Ectodermal cell (in vitro differentiated cells): Measurements from ENCODE around the gene SH3PXD2B.
A peak's percentile ranks its signal among the peaks of the same experiment; 100 is the strongest.

Experiments
- H3K27ac ChIP-seq: 2 replicates; pipeline ENCODE4 v1.7.0; 2013; ENCODE audit warnings: mild to moderate bottlenecking, low read depth, low read length; ENCODE audit not compliant: insufficient read depth, poor library complexity, severe bottlenecking
- H3K27me3 ChIP-seq: 2 replicates; pipeline ENCODE4 v1.7.0; 2013; ENCODE audit warnings: mild to moderate bottlenecking, low read length; ENCODE audit not compliant: insufficient read depth, control insufficient read depth, poor library complexity, severe bottlenecking
- H3K36me3 ChIP-seq: one replicate; pipeline ENCODE4 v1.7.0; 2013; ENCODE audit warnings: low read length; ENCODE audit not compliant: control insufficient read depth, insufficient read depth
- H3K4me1 ChIP-seq: one replicate; pipeline ENCODE4 v1.7.0; 2013; ENCODE audit warnings: low read length; ENCODE audit not compliant: control insufficient read depth, insufficient read depth
- H3K4me3 ChIP-seq: 2 replicates; pipeline ENCODE4 v1.7.0; 2013; ENCODE audit warnings: low read depth, low read length, control low read depth; ENCODE audit not compliant: insufficient read depth
- H3K9me3 ChIP-seq: 2 replicates; pipeline ENCODE4 v1.7.0; 2013; ENCODE audit warnings: mild to moderate bottlenecking, low read length, moderate library complexity; ENCODE audit not compliant: control insufficient read depth
- WGBS, 2 experiments: methylation state at CpG; one replicate each; pipeline ENCODE4 v1.1.7; 2013; ENCODE audit warnings: missing lambda C conversion rate in 2 of 2; 5-methylcytosine and 5-hydroxymethylcytosine counted together

The SH3PXD2B gene

DNA sequence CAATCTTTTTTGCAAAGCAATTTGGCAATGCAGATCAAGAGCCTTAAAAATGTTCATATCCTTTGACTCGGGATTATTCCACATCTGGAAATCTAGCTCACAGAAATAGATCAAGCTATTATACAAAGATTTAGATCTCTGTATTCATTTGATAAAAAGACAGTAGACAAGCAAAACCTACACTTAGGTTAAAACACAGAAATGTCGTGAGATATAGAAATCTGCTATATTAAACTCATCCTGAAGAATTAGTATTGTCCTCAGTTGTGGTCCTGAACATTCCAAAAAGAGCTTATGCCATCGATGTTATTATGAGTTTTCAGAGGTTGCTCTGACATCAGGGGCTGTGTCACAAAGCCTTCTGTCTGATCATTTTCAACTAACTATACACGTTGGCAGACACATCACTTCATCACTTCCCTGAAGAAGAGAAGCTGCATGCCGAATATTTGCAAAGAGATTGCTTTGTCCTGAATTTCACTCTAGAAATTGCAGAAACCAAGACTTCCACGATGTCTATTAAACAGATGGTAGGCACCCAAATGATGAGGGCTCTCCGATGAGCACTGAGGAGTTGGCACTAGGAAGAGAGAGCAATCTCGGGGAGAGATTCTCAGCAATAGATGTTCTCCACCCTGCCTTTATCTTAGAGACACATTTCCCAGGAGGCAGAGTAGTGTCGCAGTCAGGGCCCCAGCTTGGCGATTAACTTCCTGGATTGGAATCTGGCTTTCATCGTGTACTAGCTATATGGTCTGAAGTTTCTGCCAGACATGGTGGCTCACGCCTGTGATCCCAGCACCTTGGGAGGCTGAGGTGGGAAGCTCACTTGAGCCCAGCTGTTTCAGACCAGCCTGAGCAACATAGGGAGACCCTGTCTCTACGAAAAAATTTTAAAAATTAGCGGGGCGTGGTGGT, 168.8 kb downstream of the SH3PXD2B start:
- H3K27me3 ChIP-seq, result peaks cover 5% of the 10 kb centered on the region
- H3K27ac ChIP-seq, result no peak overlapping the region
- H3K36me3 ChIP-seq, result no peaks in the 10 kb centered on the region
- H3K9me3 ChIP-seq, result no peaks in the 10 kb centered on the region
- H3K4me3 ChIP-seq, result no peak overlapping the region
- no peaks in the 10 kb centered on the region for H3K4me1 ChIP-seq
- 83 to 86% methylated on average over 14 to 15 of the region's 15 CpGs for WGBS, 2 experiments

GRCh38 chr5:172284611-172284980, 169.7 kb downstream of the SH3PXD2B start:
- H3K27ac ChIP-seq, result peak overlapping the region; percentile 71
- WGBS, 2 experiments, result 12 to 14% methylated on average over 11 of the region's 11 CpGs
- H3K4me3 ChIP-seq, result peak overlapping the region; percentile 76
- H3K9me3 ChIP-seq, result no peaks in the 10 kb centered on the region
- H3K36me3 ChIP-seq, result no peaks in the 10 kb centered on the region
- peaks cover 5% of the 10 kb centered on the region for H3K27me3 ChIP-seq
- no peaks in the 10 kb centered on the region for H3K4me1 ChIP-seq

GRCh38 chr5:172283862-172284610, 170.3 kb downstream of the SH3PXD2B start:
- Histone ChIP-seq H3K27ac (peak overlapping the region; percentile 96), H3K9me3 (no peaks in the 10 kb centered on the region), H3K4me3 (peak overlapping the region; percentile 76), H3K4me1 (no peaks in the 10 kb centered on the region), H3K36me3 (no peaks in the 10 kb centered on the region), H3K27me3 (peaks cover 5% of the 10 kb centered on the region)
- WGBS, 2 experiments, result 0 to 1% methylated on average over 79 of the region's 79 CpGs

DNA sequence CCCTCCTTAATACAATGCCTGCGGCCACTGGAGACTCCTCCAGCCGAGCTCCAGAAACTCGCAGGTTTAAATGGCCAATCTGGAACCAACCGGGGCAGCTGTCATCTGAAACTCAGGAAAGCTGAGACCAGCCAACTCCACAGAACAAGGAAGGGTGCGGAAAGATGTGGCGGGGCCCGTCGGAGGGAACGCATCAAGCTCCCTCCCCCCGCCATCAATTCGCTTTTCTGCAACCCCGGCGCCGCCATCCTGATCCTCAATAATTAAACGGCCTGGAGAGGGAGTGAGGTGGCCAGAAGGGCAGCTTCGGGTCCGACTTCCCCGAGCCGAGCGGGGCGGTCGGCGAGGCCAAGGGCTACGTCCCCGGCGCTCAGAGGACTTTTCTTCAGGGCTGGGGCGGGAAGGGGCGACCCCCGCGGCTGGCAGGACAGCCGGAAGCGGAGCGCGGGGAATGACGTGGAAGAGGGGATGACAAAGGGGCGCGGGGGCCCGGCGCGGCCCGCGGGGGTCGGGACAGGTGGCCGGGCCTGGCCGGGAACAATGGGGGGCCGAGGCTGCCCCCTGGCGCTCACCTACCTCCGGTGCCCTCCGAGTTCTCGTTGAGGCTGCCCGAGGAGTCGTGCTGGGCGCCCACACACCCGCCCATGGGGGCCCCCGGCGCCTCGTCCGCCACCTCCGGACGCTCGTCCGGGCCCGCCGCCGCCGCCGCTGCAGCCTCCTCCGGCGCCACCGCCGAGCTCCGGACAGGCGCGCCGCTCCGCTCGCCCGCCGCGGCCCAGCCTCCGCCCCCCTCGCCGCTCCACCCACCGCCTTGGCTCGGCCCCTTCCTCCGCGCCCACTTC, 171.1 kb downstream of the SH3PXD2B start, which contains the start of gene UBTD2:
Gene UBTD2, minus strand, starts transcription at position 745 of the 842 bp plus-strand sequence. Its CDS starts 99 bp downstream, at position 646.
- Histone ChIP-seq H3K27me3 (peaks cover 5% of the 10 kb centered on the region), H3K4me1 (no peaks in the 10 kb centered on the region), H3K27ac (peak within 1 kb of the TSS; percentile 96), H3K36me3 (no peaks in the 10 kb centered on the region), H3K4me3 (peak within 1 kb of the TSS; percentile 76), H3K9me3 (no peaks in the 10 kb centered on the region)
- 0 to 1% methylated on average over 87 of the region's 87 CpGs for WGBS, 2 experiments

GRCh38 chr5:172282272-172283019, 171.9 kb downstream of the SH3PXD2B start:
- Histone ChIP-seq H3K4me1 (no peaks in the 10 kb centered on the region), H3K9me3 (no peaks in the 10 kb centered on the region), H3K4me3 (peak overlapping the region; percentile 76), H3K27me3 (peaks cover 5% of the 10 kb centered on the region), H3K27ac (peak overlapping the region; percentile 96), H3K36me3 (no peaks in the 10 kb centered on the region)
- 10% methylated on average over 9 to 13 of the region's 13 CpGs for WGBS, 2 experiments

GRCh38 chr5:172281346-172281745, 173.0 kb downstream of the SH3PXD2B start:
- Histone ChIP-seq H3K27ac (no peak overlapping the region), H3K36me3 (no peaks in the 10 kb centered on the region), H3K4me1 (no peaks in the 10 kb centered on the region), H3K27me3 (peaks cover 5% of the 10 kb centered on the region), H3K4me3 (peak overlapping the region; percentile 76), H3K9me3 (no peaks in the 10 kb centered on the region)
- WGBS, 2 experiments, result 72 to 80% methylated on average over 6 of the region's 6 CpGs

- Histone ChIP-seq H3K27ac (no peak overlapping the region), H3K36me3 (no peaks in the 10 kb centered on the region), H3K4me3 (peak overlapping the region; percentile 76), H3K4me1 (no peaks in the 10 kb centered on the region), H3K9me3 (no peaks in the 10 kb centered on the region), H3K27me3 (peaks cover 5% of the 10 kb centered on the region)
- WGBS, 2 experiments, result 61 to 78% methylated on average over 3 to 4 of the region's 4 CpGs
Observed at GRCh38 chr5:172280929-172281328, 173.4 kb downstream of the SH3PXD2B start.

- WGBS, 2 experiments, result 93 to 98% methylated on average over 5 of the region's 5 CpGs
- Histone ChIP-seq H3K9me3 (no peaks in the 10 kb centered on the region), H3K36me3 (no peaks in the 10 kb centered on the region), H3K27me3 (peaks cover 3% of the 10 kb centered on the region), H3K4me1 (no peaks in the 10 kb centered on the region), H3K27ac (no peak overlapping the region), H3K4me3 (no peak overlapping the region)
Observed at GRCh38 chr5:172280317-172280716, 174.0 kb downstream of the SH3PXD2B start.

DNA sequence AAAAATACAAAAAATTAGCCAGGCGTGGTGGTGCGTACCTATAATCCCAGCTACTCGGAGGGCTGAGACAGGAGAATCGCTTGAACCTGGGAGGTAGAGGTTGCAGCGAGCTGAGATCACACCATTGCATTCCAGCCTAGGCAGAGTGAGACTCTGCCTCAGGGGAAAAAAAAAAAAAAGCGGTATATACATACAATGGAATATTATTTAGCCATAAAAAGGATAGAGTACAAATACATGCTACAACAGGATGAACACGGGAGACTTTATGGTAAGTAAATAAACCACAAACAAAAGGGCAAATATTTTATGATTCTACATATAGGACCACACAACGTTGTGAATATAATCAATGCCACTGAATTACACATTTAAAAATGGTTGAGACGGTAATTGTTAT, 176.0 kb downstream of the SH3PXD2B start:
- no peaks in the 10 kb centered on the region for H3K9me3 ChIP-seq
- H3K4me1 ChIP-seq, result no peaks in the 10 kb centered on the region
- H3K4me3 ChIP-seq, result no peak overlapping the region
- WGBS, 2 experiments, result 95 to 98% methylated on average over 6 to 8 of the region's 9 CpGs
- H3K36me3 ChIP-seq, result no peaks in the 10 kb centered on the region
- no peak overlapping the region for H3K27ac ChIP-seq
- H3K27me3 ChIP-seq, result no peaks in the 10 kb centered on the region
